ENCODE measurements around the gene NEAT1.
"Not testable (repeated sequence)": the region's sequence is repeated elsewhere in the genome, so short reads cannot be mapped to it uniquely, and the experiment has no call there.

The NEAT1 gene

GRCh38 chr11:65465471-65465870 is 42.9 kb downstream of the NEAT1 start:
- H3K4me3 ChIP-seq (ENCODE audit: low read depth, low read length); H3K4me1 ChIP-seq (ENCODE audit: control insufficient read depth, insufficient read depth, low read length); H3K9ac ChIP-seq (ENCODE audit: low read depth, low read length); H3K9me3 ChIP-seq (ENCODE audit: control insufficient read depth, insufficient read depth, low read length); H3K36me3 ChIP-seq (ENCODE audit: control insufficient read depth, insufficient read depth, low read length): not testable (repeated sequence)
- peaks cover 26% of the 10 kb centered on the region for H3K27me3 ChIP-seq (ENCODE audit: control insufficient read depth, insufficient read depth, low read length)

- peaks cover 11% of the 10 kb centered on the region for H3K27me3 ChIP-seq (ENCODE audit: control insufficient read depth, insufficient read depth, low read length)
- not testable (repeated sequence) for H3K9ac ChIP-seq (ENCODE audit: low read depth, low read length); H3K36me3 ChIP-seq (ENCODE audit: control insufficient read depth, insufficient read depth, low read length); H3K9me3 ChIP-seq (ENCODE audit: control insufficient read depth, insufficient read depth, low read length); H3K4me3 ChIP-seq (ENCODE audit: low read depth, low read length); H3K4me1 ChIP-seq (ENCODE audit: control insufficient read depth, insufficient read depth, low read length)
Observed at GRCh38 chr11:65467306-65467705, 44.7 kb downstream of the NEAT1 start.

- H3K36me3 ChIP-seq (ENCODE audit: control insufficient read depth, insufficient read depth, low read length): no peaks in the 10 kb centered on the region
- H3K9me3 ChIP-seq (ENCODE audit: control insufficient read depth, insufficient read depth, low read length): no peaks in the 10 kb centered on the region
- no peak overlapping the region for H3K9ac ChIP-seq (ENCODE audit: low read depth, low read length)
- peaks cover 2% of the 10 kb centered on the region for H3K4me1 ChIP-seq (ENCODE audit: control insufficient read depth, insufficient read depth, low read length)
- peaks cover 8% of the 10 kb centered on the region for H3K27me3 ChIP-seq (ENCODE audit: control insufficient read depth, insufficient read depth, low read length)
- no peak overlapping the region for H3K4me3 ChIP-seq (ENCODE audit: low read depth, low read length)
Observed at GRCh38 chr11:65468874-65469333, 46.3 kb downstream of the NEAT1 start.

- Histone ChIP-seq H3K9ac (ENCODE audit: low read depth, low read length) (no peak overlapping the region), H3K4me1 (ENCODE audit: control insufficient read depth, insufficient read depth, low read length) (peaks cover 2% of the 10 kb centered on the region), H3K4me3 (ENCODE audit: low read depth, low read length) (no peak overlapping the region)
Observed at GRCh38 chr11:65470433-65471049, 47.9 kb downstream of the NEAT1 start.

GRCh38 chr11:65471447-65471891 is 48.9 kb downstream of the NEAT1 start:
- Histone ChIP-seq H3K27me3 (ENCODE audit: control insufficient read depth, insufficient read depth, low read length) (no peaks in the 10 kb centered on the region), H3K9me3 (ENCODE audit: control insufficient read depth, insufficient read depth, low read length) (no peaks in the 10 kb centered on the region), H3K9ac (ENCODE audit: low read depth, low read length) (no peak overlapping the region), H3K36me3 (ENCODE audit: control insufficient read depth, insufficient read depth, low read length) (no peaks in the 10 kb centered on the region), H3K4me1 (ENCODE audit: control insufficient read depth, insufficient read depth, low read length) (peaks cover 2% of the 10 kb centered on the region), H3K4me3 (ENCODE audit: low read depth, low read length) (no peak overlapping the region)

More at GRCh38 chr11:65470433-65471049, 47.9 kb downstream of the NEAT1 start:
- H3K36me3 ChIP-seq (ENCODE audit: control insufficient read depth, insufficient read depth, low read length): no peaks in the 10 kb centered on the region
- H3K9me3 ChIP-seq (ENCODE audit: control insufficient read depth, insufficient read depth, low read length): no peaks in the 10 kb centered on the region
- peaks cover 8% of the 10 kb centered on the region for H3K27me3 ChIP-seq (ENCODE audit: control insufficient read depth, insufficient read depth, low read length)

GRCh38 chr11:65472588-65473277 is 50.1 kb downstream of the NEAT1 start:
- not testable (repeated sequence) for H3K4me1 ChIP-seq (ENCODE audit: control insufficient read depth, insufficient read depth, low read length); H3K9ac ChIP-seq (ENCODE audit: low read depth, low read length); H3K9me3 ChIP-seq (ENCODE audit: control insufficient read depth, insufficient read depth, low read length); H3K4me3 ChIP-seq (ENCODE audit: low read depth, low read length); H3K36me3 ChIP-seq (ENCODE audit: control insufficient read depth, insufficient read depth, low read length); H3K27me3 ChIP-seq (ENCODE audit: control insufficient read depth, insufficient read depth, low read length)

- Histone ChIP-seq H3K9ac (ENCODE audit: low read depth, low read length) (no peak overlapping the region), H3K4me3 (ENCODE audit: low read depth, low read length) (no peak overlapping the region), H3K9me3 (ENCODE audit: control insufficient read depth, insufficient read depth, low read length) (no peaks in the 10 kb centered on the region), H3K27me3 (ENCODE audit: control insufficient read depth, insufficient read depth, low read length) (no peaks in the 10 kb centered on the region), H3K36me3 (ENCODE audit: control insufficient read depth, insufficient read depth, low read length) (no peaks in the 10 kb centered on the region), H3K4me1 (ENCODE audit: control insufficient read depth, insufficient read depth, low read length) (peaks cover 7% of the 10 kb centered on the region)
Observed at GRCh38 chr11:65473278-65473860, 50.8 kb downstream of the NEAT1 start.

- Histone ChIP-seq H3K9me3 (ENCODE audit: control insufficient read depth, insufficient read depth, low read length) (no peaks in the 10 kb centered on the region), H3K36me3 (ENCODE audit: control insufficient read depth, insufficient read depth, low read length) (no peaks in the 10 kb centered on the region), H3K9ac (ENCODE audit: low read depth, low read length) (no peak overlapping the region), H3K27me3 (ENCODE audit: control insufficient read depth, insufficient read depth, low read length) (no peaks in the 10 kb centered on the region), H3K4me3 (ENCODE audit: low read depth, low read length) (no peak overlapping the region), H3K4me1 (ENCODE audit: control insufficient read depth, insufficient read depth, low read length) (peaks cover 12% of the 10 kb centered on the region)
Observed at GRCh38 chr11:65474864-65475263, 52.3 kb downstream of the NEAT1 start.

- Histone ChIP-seq H3K4me1 (ENCODE audit: control insufficient read depth, insufficient read depth, low read length) (peaks cover 15% of the 10 kb centered on the region), H3K9me3 (ENCODE audit: control insufficient read depth, insufficient read depth, low read length) (no peaks in the 10 kb centered on the region), H3K27me3 (ENCODE audit: control insufficient read depth, insufficient read depth, low read length) (no peaks in the 10 kb centered on the region), H3K36me3 (ENCODE audit: control insufficient read depth, insufficient read depth, low read length) (no peaks in the 10 kb centered on the region), H3K9ac (ENCODE audit: low read depth, low read length) (peak overlapping the region; percentile 95), H3K4me3 (ENCODE audit: low read depth, low read length) (peak overlapping the region; percentile 93)
Observed at GRCh38 chr11:65476632-65477148, 54.1 kb downstream of the NEAT1 start.

GRCh38 chr11:65477149-65477965 is 54.8 kb downstream of the NEAT1 start:
- Histone ChIP-seq H3K4me1 (ENCODE audit: control insufficient read depth, insufficient read depth, low read length) (peaks cover 15% of the 10 kb centered on the region), H3K9me3 (ENCODE audit: control insufficient read depth, insufficient read depth, low read length) (no peaks in the 10 kb centered on the region), H3K9ac (ENCODE audit: low read depth, low read length) (peak overlapping the region; percentile 95), H3K36me3 (ENCODE audit: control insufficient read depth, insufficient read depth, low read length) (no peaks in the 10 kb centered on the region), H3K27me3 (ENCODE audit: control insufficient read depth, insufficient read depth, low read length) (no peaks in the 10 kb centered on the region), H3K4me3 (ENCODE audit: low read depth, low read length) (peak overlapping the region; percentile 93)

- no peak overlapping the region for H3K9ac ChIP-seq (ENCODE audit: low read depth, low read length)
- H3K4me3 ChIP-seq (ENCODE audit: low read depth, low read length): peak overlapping the region; percentile 30
- H3K36me3 ChIP-seq (ENCODE audit: control insufficient read depth, insufficient read depth, low read length): no peaks in the 10 kb centered on the region
- H3K27me3 ChIP-seq (ENCODE audit: control insufficient read depth, insufficient read depth, low read length): no peaks in the 10 kb centered on the region
- no peaks in the 10 kb centered on the region for H3K9me3 ChIP-seq (ENCODE audit: control insufficient read depth, insufficient read depth, low read length)
- H3K4me1 ChIP-seq (ENCODE audit: control insufficient read depth, insufficient read depth, low read length): peaks cover 15% of the 10 kb centered on the region
Observed at GRCh38 chr11:65478388-65479183, 56.0 kb downstream of the NEAT1 start.

All from iPS-15b (cell line).